NB4 (cell line): ENCODE results near the gene SMDT1.

Experiments
- CTCF ChIP-seq: IDR thresholded peaks from one replicate; pipeline ENCODE4 v1.5.1; 2012; ENCODE audit warnings: low read depth, low read length
- MAX ChIP-seq: IDR thresholded peaks from 2 replicates; pipeline ENCODE4 v1.6.1; 2011; ENCODE audit warnings: low read depth, low read length
- MYC ChIP-seq: IDR thresholded peaks from 2 replicates; pipeline ENCODE4 v1.6.1; 2011; ENCODE audit warnings: low read depth, low read length
- POLR2A ChIP-seq: IDR thresholded peaks from 2 replicates; pipeline ENCODE4 v1.6.1; 2011; ENCODE audit warnings: mild to moderate bottlenecking; ENCODE audit not compliant: insufficient read length; ENCODE audit errors: extremely low read depth

- TF ChIP-seq CTCF (peak; percentile 81), MAX (peak; percentile 52), POLR2A (peak; percentile 76), MYC (0 out of 2 replicates have a peak, but pooled peaks have one; percentile 22)
Measured at GRCh38 chr22:42090596-42091454, 11.3 kb downstream of the SMDT1 start, which contains the start of gene NDUFA6.
